ENCODE measurements around the gene PHLDA1. TPM values are rescaled to one million over a fixed set of nuclear protein-coding genes. Genes with fewer than 3 reads are reported as not detected.

PHLDA1 gene
- total RNA-seq, 2 experiments from 2014 or later = 6.5 TPM

DNA sequence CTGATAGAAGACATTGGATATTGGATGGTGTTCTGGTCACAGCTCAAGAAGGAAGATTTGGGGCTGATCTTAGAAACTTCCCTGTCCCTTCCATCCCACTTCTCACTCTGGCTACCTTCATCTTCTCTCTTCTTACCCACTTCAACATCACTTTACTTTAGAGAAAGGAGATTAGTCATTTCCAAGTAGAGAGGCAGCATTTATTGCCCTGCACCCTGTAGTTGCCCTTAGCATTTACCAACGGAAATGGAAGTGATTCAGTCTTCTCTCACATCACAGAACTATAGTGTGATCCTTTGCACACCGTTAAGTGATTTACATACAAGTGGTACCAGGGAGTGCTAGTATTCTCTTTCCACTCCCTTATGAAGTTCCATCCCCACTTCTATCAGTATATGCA lies 52.4 kb downstream of the PHLDA1 start:
- H3K27me3 Mint-ChIP-seq = no peaks in the 10 kb centered on the region
- Histone ChIP-seq H3K27me3 (ENCODE audit: control insufficient read depth in 1 of 2, insufficient read depth in 2 of 2, low read length in 2 of 2) (no peaks in the 10 kb centered on the region), H3K27ac (ENCODE audit: low read depth in 1 of 2, low read length in 2 of 2) (peak overlapping the region in 1 of 2 donors; percentile 85), H3K9me3 (ENCODE audit: control insufficient read depth in 1 of 2, insufficient read depth in 1 of 2, low read length in 2 of 2) (no peaks in the 10 kb centered on the region), H3K36me3 (ENCODE audit: insufficient read depth, low read length) (no peaks in the 10 kb centered on the region), H3K4me3 (ENCODE audit: low read length) (no peak overlapping the region), H3K4me1 (ENCODE audit: insufficient read depth, low read length) (peaks cover 37% of the 10 kb centered on the region)
- peak; percentile 49 for ATAC-seq (ENCODE audit: poor library complexity)
- H3K4me1 Mint-ChIP-seq (ENCODE audit: low read depth) = peaks cover 43% of the 10 kb centered on the region
- no peaks in the 10 kb centered on the region for H3K36me3 Mint-ChIP-seq (ENCODE audit: low read depth)
- intact Hi-C loops (cut with DNase I, micrococcal nuclease) = loop anchor here (2.0 to 5.0 kb wide), 2 partner anchors 42 to 43 kb away; no protein-coding TSS in a partner anchor
- H3K9me3 Mint-ChIP-seq = no peaks in the 10 kb centered on the region
- peak overlapping the region; percentile 74 for H3K27ac Mint-ChIP-seq
- DNase-seq = peak in 6 of 14 experiments; percentile 14 to 70 (median 56)
- TF ChIP-seq, protein P1, sequence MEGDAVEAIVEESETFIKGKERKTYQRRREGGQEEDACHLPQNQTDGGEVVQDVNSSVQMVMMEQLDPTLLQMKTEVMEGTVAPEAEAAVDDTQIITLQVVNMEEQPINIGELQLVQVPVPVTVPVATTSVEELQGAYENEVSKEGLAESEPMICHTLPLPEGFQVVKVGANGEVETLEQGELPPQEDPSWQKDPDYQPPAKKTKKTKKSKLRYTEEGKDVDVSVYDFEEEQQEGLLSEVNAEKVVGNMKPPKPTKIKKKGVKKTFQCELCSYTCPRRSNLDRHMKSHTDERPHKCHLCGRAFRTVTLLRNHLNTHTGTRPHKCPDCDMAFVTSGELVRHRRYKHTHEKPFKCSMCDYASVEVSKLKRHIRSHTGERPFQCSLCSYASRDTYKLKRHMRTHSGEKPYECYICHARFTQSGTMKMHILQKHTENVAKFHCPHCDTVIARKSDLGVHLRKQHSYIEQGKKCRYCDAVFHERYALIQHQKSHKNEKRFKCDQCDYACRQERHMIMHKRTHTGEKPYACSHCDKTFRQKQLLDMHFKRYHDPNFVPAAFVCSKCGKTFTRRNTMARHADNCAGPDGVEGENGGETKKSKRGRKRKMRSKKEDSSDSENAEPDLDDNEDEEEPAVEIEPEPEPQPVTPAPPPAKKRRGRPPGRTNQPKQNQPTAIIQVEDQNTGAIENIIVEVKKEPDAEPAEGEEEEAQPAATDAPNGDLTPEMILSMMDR (IDR thresholded peaks at IDR 0.05) = no peak
- ChIA-PET POLR2A (interaction anchor here (1.1 to 2.4 kb wide), 2 partner anchors 52 to 468 kb away, joined by 5 to 18 read pairs; partner anchors contain the start of genes KRR1 and PHLDA1), CTCF (interaction anchor here (0.6 to 3.2 kb wide), 4 partner anchors 41 to 1436 kb away, joined by 3 to 17 read pairs (median 4); partner anchors contain the start of genes GLIPR1L1 and PHLDA1)
- H3K4me3 Mint-ChIP-seq = peak overlapping the region; percentile 34

DNA sequence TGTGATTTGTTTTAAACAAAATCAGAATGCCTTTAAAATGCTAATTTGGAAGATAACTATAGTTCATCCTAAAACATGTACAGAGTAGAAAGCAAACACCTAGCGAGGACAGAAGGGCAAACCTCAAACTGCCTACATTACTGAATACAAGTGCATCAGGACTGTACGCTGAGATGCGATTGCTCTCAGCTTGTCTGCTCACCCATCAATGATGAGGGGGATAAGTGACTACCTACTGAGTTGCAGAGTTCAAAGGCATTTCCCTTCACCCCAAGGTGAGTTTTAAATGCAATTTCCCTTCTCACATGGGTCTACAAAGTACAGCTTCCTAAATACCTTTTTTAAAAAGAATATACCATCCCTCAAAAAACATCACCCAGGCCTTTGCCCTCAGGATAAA lies 52.9 kb downstream of the PHLDA1 start:
- H3K27ac Mint-ChIP-seq = peak overlapping the region; percentile 74
- no peaks in the 10 kb centered on the region for H3K27me3 ChIP-seq (ENCODE audit: control insufficient read depth in 1 of 2, insufficient read depth in 2 of 2, low read length in 2 of 2)
- no peak overlapping the region for H3K4me3 Mint-ChIP-seq
- DNase-seq = peak in 3 of 14 experiments; percentile 33 to 34 (median 34)
- H3K27me3 Mint-ChIP-seq = no peaks in the 10 kb centered on the region
- ATAC-seq (ENCODE audit: poor library complexity) = no peak
- POLR2A ChIA-PET = interaction anchor here (1.1 to 2.4 kb wide), 3 partner anchors 42 to 467 kb away, joined by 5 to 18 read pairs (median 8); partner anchors contain the start of genes KRR1 and PHLDA1
- intact Hi-C loops (cut with DNase I, micrococcal nuclease) = loop anchor here (1.0 to 5.0 kb wide), 3 partner anchors 42 to 53 kb away; partner anchors contain the start of gene PHLDA1 (in 1 of the 2)
- no peaks in the 10 kb centered on the region for H3K36me3 ChIP-seq (ENCODE audit: insufficient read depth, low read length)
- CTCF ChIA-PET = interaction anchor here (0.6 to 3.2 kb wide), 4 partner anchors 42 to 1436 kb away, joined by 3 to 17 read pairs (median 4); partner anchors contain the start of genes GLIPR1L1 and PHLDA1
- H3K4me3 ChIP-seq (ENCODE audit: low read length) = no peak overlapping the region
- peak overlapping the region; percentile 29 to 85 for H3K27ac ChIP-seq (ENCODE audit: low read depth in 1 of 2, low read length in 2 of 2)
- TF ChIP-seq, protein P1 (IDR thresholded peaks at IDR 0.05) = no peak
- H3K36me3 Mint-ChIP-seq (ENCODE audit: low read depth) = no peaks in the 10 kb centered on the region
- peaks cover 43% of the 10 kb centered on the region for H3K4me1 Mint-ChIP-seq (ENCODE audit: low read depth)
- H3K4me1 ChIP-seq (ENCODE audit: insufficient read depth, low read length) = peaks cover 34% of the 10 kb centered on the region
- no peaks in the 10 kb centered on the region for H3K9me3 ChIP-seq (ENCODE audit: control insufficient read depth in 1 of 2, insufficient read depth in 1 of 2, low read length in 2 of 2)
- H3K9me3 Mint-ChIP-seq = no peaks in the 10 kb centered on the region

DNA sequence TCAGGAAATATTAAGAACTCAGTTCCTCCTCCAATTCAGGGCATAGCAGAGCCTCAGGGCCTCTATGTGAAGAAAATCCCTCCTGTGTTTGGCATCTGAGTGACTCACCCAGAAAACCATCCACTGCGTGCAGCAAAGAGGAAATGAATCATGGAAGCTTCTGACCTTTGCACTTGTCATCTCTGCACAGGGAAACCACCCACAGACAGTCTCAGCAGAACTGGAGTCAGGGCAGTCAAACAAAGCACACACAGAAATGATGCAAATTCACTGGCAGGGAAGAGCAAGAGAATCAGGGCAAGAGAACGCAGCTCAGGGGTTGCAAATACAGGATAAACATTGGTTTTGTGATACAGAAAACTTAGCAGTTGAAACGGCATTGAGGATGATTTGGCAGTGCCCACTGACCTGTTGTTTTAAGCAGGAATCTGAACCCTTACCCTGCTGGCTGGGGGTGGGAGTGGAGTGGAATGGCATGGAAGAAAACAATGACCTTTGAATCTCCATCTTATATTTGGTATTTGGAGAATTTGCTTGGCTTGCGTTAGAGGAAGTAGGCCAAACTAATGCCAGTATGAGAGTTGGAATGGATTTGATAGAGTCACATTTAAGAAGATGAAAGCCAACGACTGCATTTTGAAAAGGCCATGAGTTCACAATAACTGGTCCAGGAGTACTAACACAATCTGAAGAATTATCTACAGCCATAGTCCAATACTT lies 53.5 kb downstream of the PHLDA1 start:
- peak overlapping the region; percentile 74 for H3K27ac Mint-ChIP-seq
- H3K27ac ChIP-seq (ENCODE audit: low read depth in 1 of 2, low read length in 2 of 2) = peak overlapping the region; percentile 29 to 85
- ATAC-seq (ENCODE audit: poor library complexity) = peak; percentile 93
- H3K4me1 Mint-ChIP-seq (ENCODE audit: low read depth) = peaks cover 37% of the 10 kb centered on the region
- CTCF ChIA-PET = interaction anchor here (1.1 to 3.2 kb wide), 2 partner anchors 42 to 53 kb away, joined by 5 to 17 read pairs; partner anchors contain the start of gene PHLDA1
- no peaks in the 10 kb centered on the region for H3K9me3 ChIP-seq (ENCODE audit: control insufficient read depth in 1 of 2, insufficient read depth in 1 of 2, low read length in 2 of 2)
- peaks cover 31% of the 10 kb centered on the region for H3K4me1 ChIP-seq (ENCODE audit: insufficient read depth, low read length)
- TF ChIP-seq, protein P1 (IDR thresholded peaks at IDR 0.05) = no peak
- H3K4me3 ChIP-seq (ENCODE audit: low read length) = no peak overlapping the region
- DNase-seq = peak; percentile 28 to 93 (median 62)
- H3K4me3 Mint-ChIP-seq = peak overlapping the region; percentile 36
- H3K27me3 Mint-ChIP-seq = no peaks in the 10 kb centered on the region
- H3K36me3 ChIP-seq (ENCODE audit: insufficient read depth, low read length) = no peaks in the 10 kb centered on the region
- POLR2A ChIA-PET = interaction anchor here (1.1 to 2.4 kb wide), 3 partner anchors 42 to 467 kb away, joined by 5 to 18 read pairs (median 8); partner anchors contain the start of genes KRR1 and PHLDA1
- H3K9me3 Mint-ChIP-seq = no peaks in the 10 kb centered on the region
- H3K36me3 Mint-ChIP-seq (ENCODE audit: low read depth) = no peaks in the 10 kb centered on the region
- no peaks in the 10 kb centered on the region for H3K27me3 ChIP-seq (ENCODE audit: control insufficient read depth in 1 of 2, insufficient read depth in 2 of 2, low read length in 2 of 2)
- intact Hi-C loops (cut with DNase I, micrococcal nuclease) = loop anchor here (1.0 to 5.0 kb wide), 3 partner anchors 43 to 53 kb away; partner anchors contain the start of gene PHLDA1 (in 1 of the 2)

All from CD4-positive, alpha-beta T cell (primary cell).